Heart right ventricle (tissue), 16 donors: ENCODE measurements around the gene TLDC2. TPM values are rescaled to one million over a fixed set of nuclear protein-coding genes. Genes with fewer than 3 reads are reported as not detected.

Experiments used
- ATAC-seq, 8 donors: fragments of 200-7000 bp; cut with Tn5 transposase; one replicate each; pipeline ENCODE4 v1.9.1; 2020; ENCODE audit warnings: mild to moderate bottlenecking in 8 of 8, moderate library complexity in 8 of 8, moderate number of reproducible peaks in 1 of 8
- DNase-seq, 2 donors: peaks; one replicate each; pipeline ENCODE4 v3.0.0-alpha.2; 2020
- H3K27ac ChIP-seq, 10 donors: fragments of 200-600 bp; sonication (generic) in 2 of 10; one replicate each; pipeline versions ENCODE4 v1.5.0 to v1.8.0; 2020 to 2022; ENCODE audit warnings: mild to moderate bottlenecking in 3 of 10
- H3K27me3 ChIP-seq, 7 donors: fragments of 200-600 bp; one replicate each; pipeline ENCODE4 v1.8.0; 2021 to 2022; ENCODE audit warnings: mild to moderate bottlenecking in 2 of 7
- H3K36me3 ChIP-seq, 9 donors: fragments of 200-600 bp; sonication (generic) in 1 of 9; one replicate each; pipeline versions ENCODE4 v1.5.0 to v1.8.0; 2020 to 2022; ENCODE audit warnings: mild to moderate bottlenecking in 2 of 9
- H3K4me1 ChIP-seq, 9 donors: fragments of 200-600 bp; sonication (generic) in 1 of 9; one replicate each; pipeline versions ENCODE4 v1.5.0 to v1.8.0; 2020 to 2022; ENCODE audit warnings: mild to moderate bottlenecking in 4 of 9
- H3K4me3 ChIP-seq, 10 donors: fragments of 200-600 bp; sonication (generic) in 2 of 10; one replicate each; pipeline versions ENCODE4 v1.5.0 to v1.8.0; 2020 to 2022; ENCODE audit warnings: mild to moderate bottlenecking in 7 of 10, moderate library complexity in 2 of 10
- H3K9me3 ChIP-seq, 11 donors: fragments of 200-600 bp in 10 of 11; sonication (generic) in 2 of 11; one replicate each; pipeline versions ENCODE4 v1.5.0 to v1.8.0; 2013 to 2022; ENCODE audit warnings: mild to moderate bottlenecking in 2 of 11, control low read depth in 1 of 11, moderate library complexity in 1 of 11
- CTCF ChIP-seq, 9 donors: fragments of 200-600 bp; sonication (generic) in 2 of 9; IDR thresholded peaks; one replicate each; pipeline versions ENCODE4 v1.5.0 to v1.8.0; 2021 to 2022; ENCODE audit warnings: antibody characterized with exemption in 9 of 9, mild to moderate bottlenecking in 5 of 9, moderate library complexity in 1 of 9
- WGBS, 2 donors: extraction: QIAGEN DNeasy Blood & Tissue Kit; methylation state at CpG; one replicate each; pipeline ENCODE4 v1.1.7; 2013; ENCODE audit warnings: inconsistent platforms in 1 of 2; 5-methylcytosine and 5-hydroxymethylcytosine counted together
- intact Hi-C, 10 donors: fragments of 100-400 bp; cut with DNase I; formaldehyde crosslinking; loops; one replicate each; pipeline versions ENCODE4 v1.11.1 to v1.14.2; 2022
- polyA plus RNA-seq, 2 donors: library from polyadenylated mRNA; stranded (reverse); fragments of 200-250 nt; gene quantifications; one replicate each; pipeline ENCODE4 v1.2.3, GENCODE V29; 2013
- total RNA-seq, 10 donors: library from RNA; stranded (reverse); fragmentation: NEBNext Ultra II Directional in 3 of 10; extraction: Animal tissue kit (Norgen Biotek cat#: 25700) in 3 of 10; gene quantifications; one replicate each; pipeline versions ENCODE4 v1.2.1 to v1.2.4, GENCODE V29; 2021 to 2023
- donor health status: Arrhythmogenic right ventricular cardiomyopathy.
- donor health status: ischemic (EF 13 %, LVEDD 7.1; RV severe dilation, severe dysfunction).
- donor health status: healthy with polysubstance abuse.
- donor health status: DM: no; HTN: yes; CAD: no.
- donor health status: DM: no; HTN: no; CAD: no.
- donor health status: ischemic (EF 25% LVEDD 6.9; RV normal size, moderate dysfunction).
- donor health status: ischemic (EF 25% LVEDD 5.7; RV mildly dilated, moderate dysfunction).
- donor health status: healthy.
- donor health status: DM: yes; HTN: yes; CAD: no.
- donor health status: Ischemic cardiomyopathy.
- donor health status: ischemic (EF 35%, LVEDD 5.7; RV mildly dilated, moderate dysfunction).
- donor health status: nonischemic (EF 11% LVEDD 7.7; RV severe dilation, severe dysfunction).
- donor health status: DM: yes; HTN: yes; CAD: no.
- donor health status: PGD.
- donor health status: ischemic (EF 29% LVEDD 5.4; RV normal size, mild dysfunction).
- donor health status: nonischemic (EF 23%, LVEDD 6.1; RV moderate dilation, normal function).

TLDC2 gene
- total and polyA plus RNA-seq, 12 donors: 0.01 TPM; not detected in 11

GRCh38 chr20:36855241-36855657 is 20.7 kb upstream of the TLDC2 start:
- Histone ChIP-seq H3K9me3 (peaks cover 0 to 6% (median 0%) of the 10 kb centered on the region in 11 donors), H3K27ac (peak overlapping the region in 9 of 10 donors; percentile 58 to 91 (median 73)), H3K4me1 (peaks cover 50 to 96% (median 80%) of the 10 kb centered on the region in 9 donors), H3K4me3 (no peak overlapping the region), H3K36me3 (peaks cover 0 to 9% (median 0%) of the 10 kb centered on the region in 9 donors), H3K27me3 (no peaks in the 10 kb centered on the region)
- intact Hi-C loops: no loop called here
- peak in 5 of 8 donors; percentile 8 to 39 (median 12) for ATAC-seq
- TF ChIP-seq CTCF (IDR thresholded peaks at IDR 0.05): no peak
- 39 to 50% methylated on average over 7 of the region's 7 CpGs for WGBS, 2 donors
- no peak for DNase-seq

DNA sequence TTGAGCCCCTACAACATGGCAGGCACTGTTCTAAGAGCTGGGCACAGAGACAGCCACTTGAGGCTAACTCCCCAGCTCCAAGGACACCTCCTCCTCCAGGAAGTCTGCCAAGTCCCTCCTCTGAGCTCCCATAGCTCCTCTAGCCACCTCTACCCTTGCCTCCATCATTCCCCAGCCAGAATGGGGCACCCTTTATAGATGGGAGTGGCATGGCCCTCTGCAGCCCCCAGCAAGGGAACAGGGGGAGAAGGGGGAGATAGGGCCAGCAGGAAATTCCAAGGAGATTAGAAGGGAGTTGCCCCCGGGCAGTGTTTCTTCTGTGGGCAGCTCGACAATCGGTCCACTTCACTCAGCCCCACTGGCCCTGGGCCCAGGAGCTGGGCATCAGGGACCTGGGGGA is 19.7 kb upstream of the TLDC2 start:
- 49 to 50% methylated on average over 3 of the region's 3 CpGs for WGBS, 2 donors
- peak in 4 of 8 donors; percentile 3 to 42 (median 10) for ATAC-seq
- H3K27ac ChIP-seq: peak overlapping the region in 9 of 10 donors; percentile 58 to 91 (median 73)
- no peak for DNase-seq
- no peaks in the 10 kb centered on the region for H3K9me3 ChIP-seq
- peaks cover 0 to 15% (median 0%) of the 10 kb centered on the region in 9 donors for H3K36me3 ChIP-seq
- no peaks in the 10 kb centered on the region for H3K27me3 ChIP-seq
- H3K4me1 ChIP-seq: peaks cover 60 to 97% (median 89%) of the 10 kb centered on the region in 9 donors
- TF ChIP-seq CTCF (IDR thresholded peaks at IDR 0.05): no peak
- intact Hi-C loops: no loop called here
- H3K4me3 ChIP-seq: peak overlapping the region in 1 of 10 donors; percentile 10

DNA sequence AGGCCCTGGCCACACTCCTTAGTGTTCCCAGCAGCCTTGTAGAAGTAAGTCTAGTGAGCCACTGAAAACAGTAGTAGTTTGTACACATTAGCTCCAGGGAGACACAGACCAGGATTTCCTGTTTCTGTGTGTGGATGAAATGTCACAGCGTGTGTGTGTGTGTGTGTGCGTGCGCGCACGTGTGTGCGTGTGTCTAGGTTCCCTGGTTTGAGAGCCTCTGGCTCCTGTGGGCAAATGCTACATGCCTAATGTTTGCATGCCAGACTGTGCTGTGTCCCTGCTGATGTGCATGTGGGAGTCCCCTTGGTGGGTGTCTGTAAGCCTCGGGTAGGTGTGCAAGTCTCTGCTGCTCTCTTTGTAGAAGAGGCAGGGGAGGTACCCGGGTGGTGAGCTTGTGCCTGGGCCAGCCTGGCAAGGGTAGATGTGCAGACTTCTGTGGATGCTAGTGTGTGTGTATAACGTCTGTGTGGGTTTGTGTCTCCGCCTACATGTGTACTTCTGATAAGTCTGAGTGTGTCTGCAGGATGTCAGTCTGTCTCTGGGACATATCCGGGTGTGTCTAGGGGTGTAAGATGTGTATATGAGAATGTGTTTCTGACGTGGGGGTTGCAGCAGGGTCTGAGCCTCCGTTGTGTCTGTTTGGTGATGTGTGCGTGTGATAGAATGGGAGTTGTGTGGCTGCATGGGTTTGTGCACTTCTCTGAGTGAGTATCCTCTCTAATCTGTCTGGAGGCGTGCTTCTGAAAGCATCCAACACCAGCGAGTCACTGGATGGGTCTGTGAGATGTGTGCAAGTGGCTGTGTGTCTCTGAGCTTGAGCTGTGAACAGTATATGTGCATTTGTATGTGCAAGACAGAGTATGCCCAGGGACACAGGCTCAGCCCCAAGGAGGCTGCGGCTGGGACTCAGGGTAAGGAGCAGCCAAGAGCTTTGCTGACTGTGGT is 19.0 kb upstream of the TLDC2 start:
- peak overlapping the region in 1 of 10 donors; percentile 10 for H3K4me3 ChIP-seq
- ATAC-seq (peak in 5 of 8 donors; percentile 14 to 34 (median 27)), DNase-seq (peak in 1 of 2 donors; percentile 80)
- no peak for TF ChIP-seq CTCF (IDR thresholded peaks at IDR 0.05)
- peak overlapping the region in 9 of 10 donors; percentile 58 to 91 (median 73) for H3K27ac ChIP-seq
- peaks cover 64 to 97% (median 93%) of the 10 kb centered on the region in 9 donors for H3K4me1 ChIP-seq
- peaks cover 0 to 15% (median 0%) of the 10 kb centered on the region in 9 donors for H3K36me3 ChIP-seq
- WGBS, 2 donors: 33 to 50% methylated on average over 17 of the region's 17 CpGs
- no peaks in the 10 kb centered on the region for H3K27me3 ChIP-seq
- no peaks in the 10 kb centered on the region for H3K9me3 ChIP-seq
- intact Hi-C loops: no loop called here

GRCh38 chr20:36859282-36859555 is 16.7 kb upstream of the TLDC2 start:
- H3K9me3 ChIP-seq: no peaks in the 10 kb centered on the region
- H3K27ac ChIP-seq: peak overlapping the region in 9 of 10 donors; percentile 18 to 95 (median 93)
- H3K36me3 ChIP-seq: peaks cover 0 to 11% (median 0%) of the 10 kb centered on the region in 9 donors
- no peak for ATAC-seq
- TF ChIP-seq CTCF (IDR thresholded peaks at IDR 0.05): no peak
- H3K27me3 ChIP-seq: no peaks in the 10 kb centered on the region
- DNase-seq: no peak
- H3K4me1 ChIP-seq: peaks cover 54 to 85% (median 81%) of the 10 kb centered on the region in 9 donors
- intact Hi-C loops: loop anchor here in 1 of 10 donors (1.0 kb wide), 1 partner anchor 23 kb away; no protein-coding TSS in a partner anchor
- WGBS, 2 donors: 52 to 59% methylated on average over 4 of the region's 4 CpGs
- no peak overlapping the region for H3K4me3 ChIP-seq
